Neural cell (in vitro differentiated cells): ENCODE results near the gene C1orf52.

Experiments used
- CTCF ChIP-seq: fragments of 450-650 bp; IDR thresholded peaks from 2 replicates; pipeline ENCODE4 v1.5.1; 2014; ENCODE audit warnings: antibody characterized with exemption, mild to moderate bottlenecking, moderate library complexity; ENCODE audit not compliant: poor library complexity, severe bottlenecking
- TAF1 ChIP-seq: IDR thresholded peaks from 2 replicates; pipeline ENCODE4 v1.6.1; 2012; ENCODE audit warnings: low read depth

- no peak for TF ChIP-seq CTCF
- no peak for TF ChIP-seq TAF1
These were observed 46.8 kb upstream of the C1orf52 start for GRCh38 chr1:85306236-85306635.
